NCI-H2107 treated with DMSO at 0.1 percent for 48 hours (cell line): ENCODE measurements around the gene SPECC1.
"Not testable (repeated sequence)": the region's sequence is repeated elsewhere in the genome, so short reads cannot be mapped to it uniquely, and the experiment has no call there.

Experiments used
- DNase-seq: peaks from one replicate; lab custom pipeline; 2025; ENCODE audit not compliant: unreplicated experiment; lab: John Stamatoyannopoulos, UW

SPECC1 gene

GRCh38 chr17:20205609-20206008 lies 196.4 kb downstream of the SPECC1 start:
- no peak for DNase-seq

DNA sequence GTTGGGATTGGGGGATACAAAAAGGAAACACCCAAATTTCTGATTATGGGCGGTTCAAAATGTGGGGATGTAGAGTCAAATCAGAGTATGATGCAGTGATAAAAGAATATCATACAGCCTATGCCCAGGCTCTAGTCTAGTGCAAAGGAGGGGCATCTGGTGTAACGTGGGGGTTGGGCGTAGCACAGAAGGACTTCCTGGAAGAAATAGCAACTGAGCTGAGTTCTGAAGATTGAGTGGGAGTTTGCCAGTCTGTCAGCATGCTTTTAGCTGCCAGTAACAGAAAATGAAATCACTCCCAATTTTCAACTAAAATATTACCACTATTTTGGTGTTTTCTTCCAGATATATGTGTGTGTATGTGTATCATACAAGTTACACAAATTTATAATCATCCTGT lies 196.9 kb downstream of the SPECC1 start:
- DNase-seq, result no peak

- DNase-seq, result no peak
Measured at GRCh38 chr17:20206591-20206990, 197.4 kb downstream of the SPECC1 start.

- DNase-seq, result no peak
Measured at GRCh38 chr17:20207262-20207985, 198.3 kb downstream of the SPECC1 start.

DNA sequence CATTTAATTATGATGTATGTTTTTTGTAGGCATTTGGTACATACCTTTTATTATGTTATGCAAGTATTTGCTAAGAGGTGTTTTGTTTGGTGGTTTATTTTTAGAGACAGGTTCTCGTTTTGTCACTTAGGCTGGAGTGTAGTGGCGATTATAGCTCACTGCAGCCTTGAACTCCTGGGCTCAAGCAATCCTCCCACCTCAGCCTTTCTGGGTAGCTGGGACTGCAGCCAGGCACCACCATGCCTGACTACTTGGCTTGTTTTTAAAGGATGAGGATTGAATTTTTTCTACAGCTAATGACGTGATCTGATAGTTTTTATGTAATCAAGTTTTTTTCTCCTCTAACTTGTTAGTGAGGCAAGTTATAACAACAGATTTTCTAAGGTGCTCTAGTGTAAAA lies 199.6 kb downstream of the SPECC1 start:
- no peak for DNase-seq

DNA sequence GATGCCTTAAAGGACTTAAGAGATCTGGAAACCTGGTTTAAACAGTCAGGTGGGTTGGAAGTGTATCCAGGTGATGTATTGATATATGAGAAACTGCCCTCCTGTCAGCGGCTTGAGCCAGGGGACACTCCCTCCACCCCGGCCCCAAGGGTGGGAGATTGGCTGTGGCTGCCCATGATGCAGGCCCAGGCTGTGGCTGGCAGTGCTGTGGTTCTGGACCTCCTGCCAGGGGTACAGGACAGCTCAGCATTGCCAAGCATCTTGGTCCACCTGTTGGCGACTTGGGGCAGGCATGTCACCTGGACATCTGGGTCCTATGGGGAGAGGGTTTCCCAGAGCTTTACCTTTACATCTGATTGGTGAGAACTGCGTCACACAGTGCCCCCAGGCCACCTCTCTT lies 201.0 kb downstream of the SPECC1 start:
- no peak for DNase-seq

GRCh38 chr17:20210614-20211013 lies 201.5 kb downstream of the SPECC1 start:
- no peak for DNase-seq

DNA sequence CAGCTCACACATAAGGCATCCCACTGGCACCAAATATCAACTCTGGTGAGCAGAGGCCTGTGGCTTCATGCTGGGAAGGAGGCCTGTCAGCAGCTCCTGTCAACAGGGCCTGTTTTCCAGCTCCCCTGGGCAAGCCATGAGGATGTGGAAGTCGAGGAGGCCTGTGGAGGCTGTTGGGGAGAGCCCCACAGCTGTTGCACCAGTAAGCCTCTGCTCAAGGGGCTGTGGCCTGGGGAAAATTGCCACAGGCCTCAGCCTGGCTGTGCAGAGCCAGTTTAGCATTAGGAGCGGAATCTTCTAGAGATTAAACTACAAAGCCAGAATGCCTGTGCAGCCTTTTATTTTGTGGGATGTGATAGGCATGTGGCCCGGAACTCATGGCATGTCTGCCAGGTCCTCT lies 202.1 kb downstream of the SPECC1 start:
- no peak for DNase-seq

DNA sequence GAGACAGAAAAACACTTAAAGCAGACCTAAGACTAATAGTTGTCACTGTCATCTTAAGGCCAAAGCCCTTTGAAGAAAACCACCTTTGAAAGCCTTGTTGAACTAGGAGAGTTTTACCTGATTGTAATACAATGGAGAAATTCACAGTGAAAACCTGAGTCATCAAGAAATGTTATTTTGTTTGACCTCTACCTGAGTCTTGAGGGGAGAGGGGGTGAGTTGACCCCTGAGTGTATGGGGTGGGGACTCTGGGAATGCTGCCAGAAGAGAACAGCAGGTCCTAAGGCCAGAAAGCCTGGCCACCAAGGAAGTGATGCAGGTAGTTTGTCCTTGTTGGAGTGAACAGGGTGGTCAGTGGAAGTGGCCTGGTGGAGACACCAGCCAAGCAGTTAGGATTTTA lies 204.3 kb downstream of the SPECC1 start:
- no peak for DNase-seq

DNA sequence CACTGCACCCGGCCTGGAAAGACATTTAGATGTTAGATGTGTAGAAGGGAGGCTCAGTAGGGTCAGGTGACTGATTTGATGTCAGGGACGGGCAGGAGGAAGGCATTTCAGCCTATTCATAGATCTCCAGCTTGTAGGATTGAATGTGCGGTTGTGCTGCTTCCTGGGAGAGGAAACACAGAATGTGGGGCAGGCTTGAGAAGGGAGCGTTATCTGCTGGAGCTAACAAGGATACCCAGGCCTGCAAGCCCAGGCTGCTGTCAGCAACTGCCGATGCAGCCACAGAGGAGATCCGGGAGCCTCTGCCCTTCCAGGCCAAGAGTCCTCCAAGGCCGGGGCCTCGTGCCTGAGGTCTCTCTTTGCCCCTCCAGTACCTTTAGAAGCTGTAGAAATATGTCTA lies 205.6 kb downstream of the SPECC1 start:
- no peak for DNase-seq

DNA sequence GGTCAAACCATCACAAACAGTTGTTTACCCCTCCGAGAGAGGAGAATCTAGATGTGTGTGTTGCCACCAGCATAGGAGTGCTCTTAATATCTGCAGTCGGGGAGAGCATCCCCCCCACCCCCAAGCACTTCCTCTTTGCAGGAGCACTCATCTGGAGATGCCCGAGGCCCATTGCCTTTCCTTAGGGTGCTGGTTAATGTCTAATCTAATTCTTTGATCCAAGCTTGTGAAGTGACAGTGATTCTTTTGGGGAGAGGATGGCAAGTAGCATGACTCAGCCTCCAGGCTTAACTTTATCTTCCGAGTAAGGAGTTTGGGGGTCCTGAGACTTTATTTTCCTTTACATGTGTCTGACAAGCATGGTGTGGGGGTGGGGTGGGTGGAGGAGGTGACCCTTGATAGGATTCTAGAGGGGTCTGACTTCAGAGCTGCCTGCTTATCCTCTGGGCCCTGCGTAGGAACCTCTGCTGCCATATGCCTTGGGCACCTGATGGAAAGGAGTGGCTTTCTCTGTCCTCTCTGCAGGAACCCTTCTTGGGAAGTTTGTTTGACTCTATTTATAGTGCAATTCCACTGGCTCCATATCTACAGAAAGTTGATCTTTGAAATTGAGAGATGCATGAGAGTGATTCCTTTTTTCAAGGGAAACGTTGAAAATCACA lies 207.1 kb downstream of the SPECC1 start:
- DNase-seq, result no peak

GRCh38 chr17:20216853-20217252 lies 207.7 kb downstream of the SPECC1 start:
- DNase-seq, result no peak

GRCh38 chr17:20217677-20218076 lies 208.5 kb downstream of the SPECC1 start:
- no peak for DNase-seq

GRCh38 chr17:20218272-20218671 lies 209.1 kb downstream of the SPECC1 start:
- DNase-seq, result no peak

DNA sequence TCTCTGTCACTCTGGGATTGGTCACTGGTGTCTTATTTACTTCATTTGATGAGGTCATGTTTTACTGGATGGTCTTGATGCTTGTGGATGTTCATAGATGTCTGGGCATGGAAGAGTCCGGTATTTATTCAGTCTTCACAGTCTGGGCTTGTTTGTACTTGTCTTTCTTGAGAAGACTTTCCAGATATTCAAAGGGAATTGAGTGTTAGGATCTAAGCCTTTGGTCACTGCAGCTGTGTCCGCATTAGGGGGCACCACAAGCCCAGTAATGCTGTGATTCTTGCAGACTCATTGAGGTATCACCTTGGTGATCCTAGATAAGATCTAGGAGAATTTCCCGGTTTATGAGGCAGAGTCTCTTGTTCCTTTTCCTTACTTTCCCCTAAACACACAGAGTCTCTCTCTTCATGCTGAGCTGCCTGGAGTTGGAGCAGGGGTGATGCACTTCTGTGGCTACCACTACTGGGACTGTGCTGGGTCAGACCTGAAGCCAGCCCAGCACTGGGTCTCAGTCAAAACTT lies 214.7 kb downstream of the SPECC1 start:
- DNase-seq, result no peak

GRCh38 chr17:20224379-20224778 lies 215.2 kb downstream of the SPECC1 start:
- DNase-seq, result no peak

DNA sequence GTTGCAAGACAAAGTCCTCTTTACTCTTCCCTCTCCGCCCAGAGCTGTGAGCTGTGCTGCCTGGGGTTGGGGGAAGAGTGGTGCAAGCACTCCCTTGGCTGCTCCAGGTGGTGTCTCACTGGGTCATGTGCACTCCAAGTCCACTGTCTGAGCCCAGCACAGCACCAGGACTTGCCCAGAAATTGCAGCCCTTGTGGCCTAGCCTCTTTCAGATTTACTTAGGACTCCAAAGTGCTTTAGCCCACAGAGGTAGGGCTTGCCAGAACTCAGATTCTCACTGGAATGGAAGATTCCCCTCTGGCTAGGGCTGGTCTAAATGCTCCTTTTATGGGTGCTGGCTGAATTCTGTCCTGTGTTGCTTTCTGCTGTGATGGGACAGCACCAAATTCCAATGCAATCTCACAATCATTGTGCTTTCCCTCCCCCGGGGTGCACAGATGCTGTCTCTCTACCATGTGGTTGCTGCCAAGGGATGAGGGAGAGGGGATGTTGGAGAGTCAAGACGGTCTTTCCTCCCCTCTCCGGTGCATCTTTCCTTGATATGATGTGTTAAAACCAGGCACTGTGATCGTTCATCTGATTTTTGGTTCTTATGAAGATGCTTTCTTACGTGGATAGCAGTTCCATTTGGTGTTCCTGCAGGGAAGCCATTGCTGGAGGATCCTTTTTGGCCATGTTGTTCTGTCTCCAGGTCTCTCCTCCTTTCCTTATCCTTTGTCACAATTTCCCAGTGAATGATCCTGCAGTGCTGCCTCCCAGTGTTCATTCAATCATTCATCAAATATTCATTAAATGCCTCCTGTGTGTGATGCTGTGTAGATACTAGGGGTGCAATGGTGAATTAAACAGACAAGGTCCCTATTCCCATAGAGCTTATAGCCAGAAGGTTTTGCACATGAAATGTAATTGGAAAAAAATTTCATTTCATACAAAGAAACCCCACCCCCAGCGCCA lies 216.3 kb downstream of the SPECC1 start:
- DNase-seq, result no peak

DNA sequence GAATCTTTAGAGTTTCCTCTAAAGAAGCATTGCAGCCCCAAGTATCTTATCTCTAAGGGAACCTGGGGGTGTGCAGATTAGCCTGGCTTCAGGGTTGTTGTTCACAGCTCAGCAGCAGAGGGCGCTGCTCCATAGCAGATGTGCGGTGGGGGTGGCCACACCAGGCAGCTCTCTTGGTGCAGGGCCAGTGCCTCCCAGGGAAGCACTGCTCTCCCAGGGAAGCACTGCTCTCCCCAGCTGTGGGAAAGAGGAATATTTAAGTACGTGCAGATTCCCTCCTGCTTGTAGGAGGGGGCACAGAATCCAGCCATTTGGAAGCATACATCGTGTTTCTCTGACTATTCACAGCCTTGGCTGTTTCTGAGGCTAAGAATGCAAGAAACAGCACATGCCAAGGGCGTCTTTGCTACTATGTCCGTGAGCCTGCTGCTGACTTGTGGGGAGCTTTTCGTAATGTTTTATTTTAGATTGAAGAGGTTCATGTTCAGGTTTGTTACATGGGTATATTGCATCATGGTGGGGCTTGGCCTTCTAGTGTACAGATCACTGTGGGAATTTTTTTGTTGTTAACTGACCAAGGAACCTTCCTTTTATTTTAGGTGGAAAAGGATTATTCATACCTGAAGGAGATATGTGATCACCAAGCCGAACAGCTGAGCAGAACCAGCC lies 217.8 kb downstream of the SPECC1 start:
- DNase-seq, result peak; percentile 5

DNA sequence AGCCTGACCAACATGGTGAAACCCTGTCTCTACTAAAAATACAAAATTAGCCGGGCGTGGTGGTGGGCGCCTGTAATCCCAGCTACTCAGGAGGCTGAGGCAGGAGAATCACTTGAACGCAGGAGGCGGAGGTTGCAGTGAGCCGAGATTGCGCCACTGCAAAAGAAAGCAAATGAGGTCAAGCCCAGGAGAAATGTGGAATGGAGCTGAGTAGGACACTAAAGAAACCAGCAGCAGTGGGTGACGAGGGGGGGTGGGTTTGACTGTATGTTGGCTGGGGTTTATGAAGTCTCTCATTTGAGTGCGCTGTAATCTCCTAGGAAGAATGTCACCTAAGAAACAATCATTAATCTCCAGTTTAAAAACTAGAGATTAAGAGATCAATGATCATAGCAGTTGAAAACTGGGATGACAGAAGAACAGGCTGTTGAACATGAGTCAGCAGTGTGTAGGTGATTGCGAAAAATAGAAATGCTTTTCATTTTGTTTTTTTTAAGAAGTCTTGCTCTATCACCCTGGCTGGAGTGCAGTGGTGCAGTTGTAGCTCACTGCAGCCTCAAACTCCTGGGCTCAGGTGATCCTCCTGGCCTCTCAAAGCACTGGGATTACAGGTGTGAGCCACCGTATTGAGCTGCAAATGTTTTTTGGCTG lies 218.7 kb downstream of the SPECC1 start:
- DNase-seq, result not testable (repeated sequence)

GRCh38 chr17:20228410-20228809 lies 219.3 kb downstream of the SPECC1 start:
- no peak for DNase-seq
